ENCODE data around the gene MINAR2. TPM values are rescaled to one million over a fixed set of nuclear protein-coding genes. Genes with fewer than 3 reads are reported as not detected.
A peak's percentile ranks its signal among the peaks of the same experiment; 100 is the strongest.

MINAR2 gene, protein sequence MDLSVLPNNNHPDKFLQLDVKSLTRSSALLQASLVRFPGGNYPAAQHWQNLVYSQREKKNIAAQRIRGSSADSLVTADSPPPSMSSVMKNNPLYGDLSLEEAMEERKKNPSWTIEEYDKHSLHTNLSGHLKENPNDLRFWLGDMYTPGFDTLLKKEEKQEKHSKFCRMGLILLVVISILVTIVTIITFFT
- total RNA-seq (under 1 TPM in 1 of 2 donors, not detected in 1; 0.09 TPM), polyA plus RNA-seq (not detected)
- long read RNA-seq, donor 1, result 0 reads
- long read RNA-seq, donor 2, result 0 reads
- long read RNA-seq, donor 3, result 0 reads
- long read RNA-seq, donor 4, result 0 reads
- long read RNA-seq, donor 5, result 0 reads

DNA sequence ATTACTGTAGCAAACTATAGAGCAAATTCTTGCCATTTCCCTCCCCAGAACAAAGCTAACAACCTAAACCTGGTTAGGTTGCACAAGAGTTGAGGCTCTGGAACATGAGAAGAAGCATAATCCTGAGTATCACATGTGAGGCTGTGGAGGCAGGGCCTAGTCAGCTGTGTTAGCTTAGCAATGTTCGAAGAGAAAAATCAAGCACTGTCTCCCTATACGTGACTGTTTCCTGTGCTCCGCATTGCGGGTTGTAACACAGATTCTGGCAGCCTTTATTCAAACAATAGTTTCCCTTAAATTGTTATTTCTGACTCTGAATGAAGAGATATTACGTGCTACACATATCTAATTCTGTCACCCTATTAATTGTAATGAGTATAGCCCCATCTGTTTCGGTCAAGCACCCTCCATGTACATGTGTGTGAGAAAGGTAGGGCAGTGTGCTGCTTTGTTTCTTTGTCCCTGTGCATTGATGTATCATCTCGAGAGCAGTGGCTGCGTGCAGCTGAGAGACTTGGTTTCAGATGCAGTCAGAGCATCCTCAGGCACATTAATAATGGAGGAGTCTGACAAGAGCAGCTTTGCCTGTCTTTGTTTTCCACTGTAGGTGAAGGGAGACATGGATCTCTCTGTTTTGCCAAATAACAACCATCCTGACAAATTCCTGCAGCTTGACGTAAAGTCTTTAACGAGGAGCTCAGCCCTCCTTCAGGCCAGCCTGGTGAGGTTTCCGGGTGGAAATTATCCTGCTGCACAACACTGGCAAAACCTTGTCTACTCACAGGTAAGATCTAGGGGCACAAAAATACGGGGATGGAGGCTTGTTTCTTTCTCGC is at the start of gene MINAR2:
Gene MINAR2, plus strand, starts transcription at position 523 of the 836 bp plus-strand sequence. Its CDS starts 97 bp downstream, at position 620.
- Histone ChIP-seq H3K27ac (ENCODE audit: low read depth in 1 of 2, low read length in 1 of 2) (no peak within 1 kb of the TSS), H3K4me3 (no peak within 1 kb of the TSS), H3K9me3 (ENCODE audit: control insufficient read depth in 4 of 4, insufficient read depth in 3 of 4, low read length in 3 of 4) (no peaks in the 10 kb centered on the region), H3K4me1 (ENCODE audit: control insufficient read depth in 5 of 5, insufficient read depth in 5 of 5, low read length in 5 of 5) (no peaks in the 10 kb centered on the region), H3K27me3 (ENCODE audit: control insufficient read depth in 3 of 3, insufficient read depth in 3 of 3, low read length in 2 of 3) (no peaks in the 10 kb centered on the region), H3K36me3 (ENCODE audit: control insufficient read depth in 4 of 4, insufficient read depth in 4 of 4, low read length in 4 of 4) (no peaks in the 10 kb centered on the region), H3K9ac (ENCODE audit: insufficient read depth in 1 of 2, low read length in 2 of 2) (no peak within 1 kb of the TSS)
- peak in 1 of 3 donors; percentile 12 for DNase-seq
- ATAC-seq (ENCODE audit: insufficient read depth, low FRiP score), result no peak
- TF ChIP-seq, protein P1, sequence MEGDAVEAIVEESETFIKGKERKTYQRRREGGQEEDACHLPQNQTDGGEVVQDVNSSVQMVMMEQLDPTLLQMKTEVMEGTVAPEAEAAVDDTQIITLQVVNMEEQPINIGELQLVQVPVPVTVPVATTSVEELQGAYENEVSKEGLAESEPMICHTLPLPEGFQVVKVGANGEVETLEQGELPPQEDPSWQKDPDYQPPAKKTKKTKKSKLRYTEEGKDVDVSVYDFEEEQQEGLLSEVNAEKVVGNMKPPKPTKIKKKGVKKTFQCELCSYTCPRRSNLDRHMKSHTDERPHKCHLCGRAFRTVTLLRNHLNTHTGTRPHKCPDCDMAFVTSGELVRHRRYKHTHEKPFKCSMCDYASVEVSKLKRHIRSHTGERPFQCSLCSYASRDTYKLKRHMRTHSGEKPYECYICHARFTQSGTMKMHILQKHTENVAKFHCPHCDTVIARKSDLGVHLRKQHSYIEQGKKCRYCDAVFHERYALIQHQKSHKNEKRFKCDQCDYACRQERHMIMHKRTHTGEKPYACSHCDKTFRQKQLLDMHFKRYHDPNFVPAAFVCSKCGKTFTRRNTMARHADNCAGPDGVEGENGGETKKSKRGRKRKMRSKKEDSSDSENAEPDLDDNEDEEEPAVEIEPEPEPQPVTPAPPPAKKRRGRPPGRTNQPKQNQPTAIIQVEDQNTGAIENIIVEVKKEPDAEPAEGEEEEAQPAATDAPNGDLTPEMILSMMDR (IDR thresholded peaks at IDR 0.05; ENCODE audit: control extremely low read depth, extremely low read depth), result no peak
- 79 to 86% methylated on average over 13 of the region's 13 CpGs for WGBS, 2 donors

DNA sequence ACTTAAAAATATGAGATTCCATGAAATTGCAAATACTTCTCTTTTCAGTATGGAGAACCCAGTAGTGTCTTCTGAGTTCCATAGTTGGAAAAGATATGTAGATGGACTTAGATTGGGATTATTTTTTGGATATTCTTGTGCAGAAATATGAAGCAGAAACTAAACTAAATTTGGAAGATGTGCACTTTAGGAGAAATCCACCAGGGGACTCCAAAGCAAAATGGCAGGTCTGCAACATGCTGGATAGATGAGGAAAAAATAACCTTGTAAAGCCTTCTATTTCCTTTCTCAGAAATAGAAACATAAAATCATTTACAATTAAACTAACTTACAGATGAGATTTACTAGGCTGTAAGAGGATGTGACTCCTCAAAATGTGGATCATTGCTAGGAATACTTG is 49.2 kb upstream of the MINAR2 start:
- no peak overlapping the region for H3K27ac ChIP-seq (ENCODE audit: low read depth in 1 of 2, low read length in 1 of 2)

DNA sequence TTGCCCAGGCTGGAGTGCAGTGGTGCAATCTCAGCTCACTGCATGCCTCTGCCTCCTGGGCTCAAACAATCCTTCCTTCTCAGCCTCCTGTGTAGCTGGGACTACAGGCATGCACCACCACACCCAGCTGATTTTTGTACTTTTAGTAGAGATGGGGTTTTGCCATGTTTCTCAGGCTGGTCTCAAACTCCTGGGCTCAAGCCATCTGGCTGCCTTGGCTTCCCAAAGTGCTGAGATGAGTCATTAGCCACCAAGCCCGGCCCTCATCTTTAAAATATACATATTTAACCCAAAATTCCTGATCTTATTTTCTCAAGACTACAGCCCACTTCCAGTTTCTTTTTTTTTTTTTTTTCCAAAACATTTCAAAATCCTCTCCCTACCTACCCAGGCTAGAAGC is 31.7 kb upstream of the MINAR2 start:
- no peak overlapping the region for H3K4me3 ChIP-seq
- H3K9ac ChIP-seq (ENCODE audit: insufficient read depth in 1 of 2, low read length in 2 of 2), result no peak overlapping the region
- H3K27me3 ChIP-seq (ENCODE audit: control insufficient read depth in 3 of 3, insufficient read depth in 3 of 3, low read length in 2 of 3), result no peaks in the 10 kb centered on the region
- TF ChIP-seq, protein P1 (IDR thresholded peaks at IDR 0.05; ENCODE audit: control extremely low read depth, extremely low read depth), result no peak
- no peaks in the 10 kb centered on the region for H3K36me3 ChIP-seq (ENCODE audit: control insufficient read depth in 4 of 4, insufficient read depth in 4 of 4, low read length in 4 of 4)
- no peak for ATAC-seq (ENCODE audit: insufficient read depth, low FRiP score)
- H3K27ac ChIP-seq (ENCODE audit: low read depth in 1 of 2, low read length in 1 of 2), result no peak overlapping the region
- 54 to 83% methylated on average over 1 of the region's 1 CpG for WGBS, 2 donors
- H3K9me3 ChIP-seq (ENCODE audit: control insufficient read depth in 4 of 4, insufficient read depth in 3 of 4, low read length in 3 of 4), result no peaks in the 10 kb centered on the region
- no peak for DNase-seq
- H3K4me1 ChIP-seq (ENCODE audit: control insufficient read depth in 5 of 5, insufficient read depth in 5 of 5, low read length in 5 of 5), result peaks cover 0 to 10% (median 0%) of the 10 kb centered on the region in 5 donors

More for the DNA sequence above, 49.2 kb upstream of the MINAR2 start:
- ATAC-seq (ENCODE audit: insufficient read depth, low FRiP score), result no peak
- Histone ChIP-seq H3K36me3 (ENCODE audit: control insufficient read depth in 4 of 4, insufficient read depth in 4 of 4, low read length in 4 of 4) (no peaks in the 10 kb centered on the region), H3K4me1 (ENCODE audit: control insufficient read depth in 5 of 5, insufficient read depth in 5 of 5, low read length in 5 of 5) (peaks cover 0 to 2% (median 0%) of the 10 kb centered on the region in 5 donors), H3K9ac (ENCODE audit: insufficient read depth in 1 of 2, low read length in 2 of 2) (no peak overlapping the region), H3K4me3 (no peak overlapping the region), H3K27me3 (ENCODE audit: control insufficient read depth in 3 of 3, insufficient read depth in 3 of 3, low read length in 2 of 3) (no peaks in the 10 kb centered on the region), H3K9me3 (ENCODE audit: control insufficient read depth in 4 of 4, insufficient read depth in 3 of 4, low read length in 3 of 4) (no peaks in the 10 kb centered on the region)
- TF ChIP-seq, protein P1 (IDR thresholded peaks at IDR 0.05; ENCODE audit: control extremely low read depth, extremely low read depth), result no peak
- DNase-seq, result no peak

Data from lung (tissue), 16 donors.